GM12891 (cell line): ENCODE data around the gene ZFP82.

Source experiments
- PAX5 ChIP-seq: IDR thresholded peaks from 2 replicates; pipeline ENCODE4 v1.6.1; 2011; ENCODE audit warnings: low read length, moderate library complexity, mild to moderate bottlenecking; ENCODE audit not compliant: insufficient read depth, severe bottlenecking
- POLR2A ChIP-seq: IDR thresholded peaks from 2 replicates; pipeline ENCODE4 v1.6.1; 2011; ENCODE audit warnings: low read depth, low read length, control low read depth
- POLR2AphosphoS5 ChIP-seq: IDR thresholded peaks from 2 replicates; pipeline ENCODE4 v1.6.1; 2011; ENCODE audit warnings: low read depth, low read length, control low read depth
- POU2F2 ChIP-seq: IDR thresholded peaks from 2 replicates; pipeline ENCODE4 v1.6.1; 2011; ENCODE audit warnings: low read depth, mild to moderate bottlenecking, control low read depth, low read length, moderate library complexity
- SPI1 ChIP-seq: IDR thresholded peaks from 2 replicates; pipeline ENCODE4 v1.6.1; 2011; ENCODE audit warnings: low read depth, low read length, control low read depth

GRCh38 chr19:36421749-36422481 lies 3.5 kb upstream of the ZFP82 start:
- TF ChIP-seq POLR2A (no peak), PAX5 (no peak), POU2F2 (no peak), SPI1 (no peak), POLR2AphosphoS5 (no peak)
